PFSK-1 (cell line): ENCODE results near the gene OAF.

ENCODE experiments used
- POLR2AphosphoS5 ChIP-seq: IDR thresholded peaks from 2 replicates; pipeline ENCODE4 v1.6.1; 2012; ENCODE audit warnings: low read depth, mild to moderate bottlenecking, control low read depth, low read length, moderate library complexity
- SIN3A ChIP-seq: IDR thresholded peaks from 2 replicates; pipeline ENCODE4 v1.6.1; 2012; ENCODE audit warnings: mild to moderate bottlenecking, low read length, moderate library complexity, borderline replicate concordance; ENCODE audit not compliant: insufficient read depth
- TAF1 ChIP-seq: IDR thresholded peaks from 2 replicates; pipeline ENCODE4 v1.6.1; 2012; ENCODE audit warnings: low read length, control low read depth, borderline replicate concordance; ENCODE audit not compliant: insufficient read depth
- TF ChIP-seq, protein P1 (sequence below), 2 experiments: IDR thresholded peaks; 2 replicates each; pipeline versions ENCODE4 v1.6.1 to v1.8.0; 2011 to 2012; ENCODE audit warnings: low read depth in 2 of 2, low read length in 2 of 2, control low read depth in 1 of 2, inconsistent platforms in 1 of 2, mild to moderate bottlenecking in 1 of 2, moderate library complexity in 1 of 2; ENCODE audit not compliant: insufficient read depth in 1 of 2

DNA sequence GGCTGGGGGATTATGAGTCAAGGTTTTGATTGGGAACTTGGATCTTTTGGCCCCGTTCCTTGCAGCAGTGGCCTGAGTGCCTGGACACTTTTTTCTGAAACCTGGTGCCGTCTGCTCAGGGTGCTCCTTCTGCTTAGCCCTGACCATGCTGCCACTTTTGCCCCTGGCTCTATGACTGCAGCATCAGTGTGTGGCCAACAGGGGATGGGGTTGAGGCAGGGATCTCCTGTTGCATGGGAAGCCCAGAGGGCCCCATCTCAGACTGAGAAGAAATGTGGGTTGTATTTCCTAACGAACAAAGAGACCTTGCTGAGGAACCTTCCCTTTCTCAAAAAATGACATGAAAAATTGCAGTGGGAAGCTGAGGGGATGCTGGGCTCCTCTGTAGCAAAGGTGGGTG lies 47.8 kb downstream of the OAF start:
- no peak for TF ChIP-seq POLR2AphosphoS5
- TF ChIP-seq, protein P1, sequence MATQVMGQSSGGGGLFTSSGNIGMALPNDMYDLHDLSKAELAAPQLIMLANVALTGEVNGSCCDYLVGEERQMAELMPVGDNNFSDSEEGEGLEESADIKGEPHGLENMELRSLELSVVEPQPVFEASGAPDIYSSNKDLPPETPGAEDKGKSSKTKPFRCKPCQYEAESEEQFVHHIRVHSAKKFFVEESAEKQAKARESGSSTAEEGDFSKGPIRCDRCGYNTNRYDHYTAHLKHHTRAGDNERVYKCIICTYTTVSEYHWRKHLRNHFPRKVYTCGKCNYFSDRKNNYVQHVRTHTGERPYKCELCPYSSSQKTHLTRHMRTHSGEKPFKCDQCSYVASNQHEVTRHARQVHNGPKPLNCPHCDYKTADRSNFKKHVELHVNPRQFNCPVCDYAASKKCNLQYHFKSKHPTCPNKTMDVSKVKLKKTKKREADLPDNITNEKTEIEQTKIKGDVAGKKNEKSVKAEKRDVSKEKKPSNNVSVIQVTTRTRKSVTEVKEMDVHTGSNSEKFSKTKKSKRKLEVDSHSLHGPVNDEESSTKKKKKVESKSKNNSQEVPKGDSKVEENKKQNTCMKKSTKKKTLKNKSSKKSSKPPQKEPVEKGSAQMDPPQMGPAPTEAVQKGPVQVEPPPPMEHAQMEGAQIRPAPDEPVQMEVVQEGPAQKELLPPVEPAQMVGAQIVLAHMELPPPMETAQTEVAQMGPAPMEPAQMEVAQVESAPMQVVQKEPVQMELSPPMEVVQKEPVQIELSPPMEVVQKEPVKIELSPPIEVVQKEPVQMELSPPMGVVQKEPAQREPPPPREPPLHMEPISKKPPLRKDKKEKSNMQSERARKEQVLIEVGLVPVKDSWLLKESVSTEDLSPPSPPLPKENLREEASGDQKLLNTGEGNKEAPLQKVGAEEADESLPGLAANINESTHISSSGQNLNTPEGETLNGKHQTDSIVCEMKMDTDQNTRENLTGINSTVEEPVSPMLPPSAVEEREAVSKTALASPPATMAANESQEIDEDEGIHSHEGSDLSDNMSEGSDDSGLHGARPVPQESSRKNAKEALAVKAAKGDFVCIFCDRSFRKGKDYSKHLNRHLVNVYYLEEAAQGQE (IDR thresholded peaks at IDR 0.05; ENCODE audit: insufficient read depth in 1 of 2, low read depth in 2 of 2, low read length in 2 of 2) = no peak
- no peak for TF ChIP-seq SIN3A
- TF ChIP-seq TAF1 = no peak
